ENCODE results near the gene DNMT3A.

- no peak for TF ChIP-seq CTCF (IDR thresholded peaks at IDR 0.05; ENCODE audit: insufficient read depth, low read depth, low read length)
- TF ChIP-seq EZH2 (IDR thresholded peaks at IDR 0.05; ENCODE audit: insufficient read depth, low read length), result no peak
These were observed 46.2 kb upstream of the DNMT3A start for GRCh38 chr2:25387876-25388449.
